Ovary (tissue), 9 donors: Measurements from ENCODE around the gene ATP2A2. TPM values are rescaled to one million over a fixed set of nuclear protein-coding genes. Genes with fewer than 3 reads are reported as not detected.
"Not testable (repeated sequence)": the region's sequence is repeated elsewhere in the genome, so short reads cannot be mapped to it uniquely, and the experiment has no call there.

Source experiments
- DNase-seq, 5 donors: peaks; one replicate each; pipeline ENCODE4 v3.0.0-alpha.2; 2019 to 2020
- H3K27ac ChIP-seq, 2 donors: fragments of 200-600 bp; one replicate each; pipeline versions ENCODE4 v1.5.1 to v1.8.0; 2019 to 2022
- H3K27me3 ChIP-seq: fragments of 200-600 bp; one replicate; pipeline ENCODE4 v1.8.0; 2022
- H3K36me3 ChIP-seq: fragments of 200-600 bp; sonication (generic); one replicate; pipeline ENCODE4 v1.5.1; 2019
- H3K4me1 ChIP-seq: one replicate; pipeline ENCODE4 v1.8.1; 2013; ENCODE audit warnings: mild to moderate bottlenecking, moderate library complexity; ENCODE audit not compliant: insufficient read depth
- H3K4me3 ChIP-seq: fragments of 200-600 bp; sonication (generic); one replicate; pipeline ENCODE4 v1.5.1; 2017
- H3K9me3 ChIP-seq, 2 donors: fragments of 200-600 bp in 1 of 2; sonication (generic) in 1 of 2; one replicate each; pipeline versions ENCODE4 v1.5.1 to v1.8.1; 2013 to 2019; ENCODE audit warnings: mild to moderate bottlenecking in 1 of 2, moderate library complexity in 1 of 2
- CTCF ChIP-seq, 3 donors: fragments of 450-650 bp in 2 of 3; fragments of 200-600 bp in 1 of 3; IDR thresholded peaks; one replicate each; pipeline versions ENCODE4 v1.5.1 to v1.8.0; 2016 to 2022; ENCODE audit warnings: antibody characterized with exemption in 3 of 3, mild to moderate bottlenecking in 1 of 3
- EP300 ChIP-seq: sonication (generic); formaldehyde crosslinking; IDR thresholded peaks from one replicate; pipeline ENCODE4 v1.6.1; 2017; ENCODE audit warnings: antibody characterized with exemption
- POLR2A ChIP-seq: fragments of 450-650 bp; IDR thresholded peaks from one replicate; pipeline ENCODE4 v1.6.1; 2017; ENCODE audit warnings: antibody characterized with exemption, mild to moderate bottlenecking, moderate library complexity
- WGBS, 3 donors: extraction: QIAGEN DNeasy Blood & Tissue Kit in 1 of 3; methylation state at CpG; one replicate each; pipeline versions ENCODE4 v1.1.5 to v1.1.7; 2013 to 2017; 5-methylcytosine and 5-hydroxymethylcytosine counted together
- intact Hi-C, 4 donors: fragments of 100-400 bp; cut with DNase I; formaldehyde crosslinking; loops; one replicate each; pipeline versions ENCODE4 v1.11.0 to v1.15.1; 2022 to 2023
- polyA plus RNA-seq, 2 donors: library from polyadenylated mRNA; stranded (reverse); fragments of 200-250 nt in 1 of 2; fragments of 350-450 nt in 1 of 2; fragmentation: Illumina TruSeq in 1 of 2; extraction: RNeasy Lipid Tissue Mini Kit (QIAGEN cat#74804) in 1 of 2; gene quantifications; one replicate each; pipeline ENCODE4 v1.2.3, GENCODE V29; 2013 to 2014
- total RNA-seq, 7 donors: library from RNA; depleted of rRNA in 2 of 7; stranded (reverse); fragments of >200 nt in 2 of 7; fragmentation: NEBNext Ultra II Directional in 3 of 7; extraction: Animal tissue kit (Norgen Biotek cat#: 25700) in 3 of 7; gene quantifications; one replicate each; pipeline versions ENCODE4 v1.1.0 to v1.2.4, GENCODE V29; 2016 to 2023
- donor health status: DM: no; HTN: no; CAD: no; lungs with moderate emphysema.
- donor health status: DM: no; HTN: no; CAD: no.
- donor health status: Bipolar disorder and iron deficiency.
- donor health status: DM: yes; HTN: yes; CAD: no.
- donor health status: DM: no; HTN: no; CAD: no.
- donor health status: DM: yes; HTN: yes; CAD: no.

Gene ATP2A2
- total and polyA plus RNA-seq, 9 donors: 54.2 to 183 (median 137) TPM

GRCh38 chr12:110353211-110353965, 72.3 kb downstream of the ATP2A2 start:
- H3K4me1 ChIP-seq: no peaks in the 10 kb centered on the region
- H3K4me3 ChIP-seq: no peak overlapping the region
- no peaks in the 10 kb centered on the region for H3K27me3 ChIP-seq
- DNase-seq: no peak
- no peak for TF ChIP-seq CTCF (IDR thresholded peaks at IDR 0.05)
- TF ChIP-seq EP300: no peak
- no peak for TF ChIP-seq POLR2A
- no peaks in the 10 kb centered on the region for H3K9me3 ChIP-seq
- intact Hi-C loops: no loop called here
- no peak overlapping the region for H3K27ac ChIP-seq
- no peaks in the 10 kb centered on the region for H3K36me3 ChIP-seq
- 60 to 70% (median 70%) methylated on average over 13 of the region's 13 CpGs for WGBS, 3 donors

GRCh38 chr12:110354172-110354780, 73.2 kb downstream of the ATP2A2 start:
- no peaks in the 10 kb centered on the region for H3K36me3 ChIP-seq
- H3K27ac ChIP-seq: no peak overlapping the region
- WGBS, 3 donors: 27 to 38% (median 36%) methylated on average over 7 of the region's 7 CpGs
- TF ChIP-seq EP300: no peak
- TF ChIP-seq POLR2A: no peak
- no peak for TF ChIP-seq CTCF (IDR thresholded peaks at IDR 0.05)
- no peaks in the 10 kb centered on the region for H3K4me1 ChIP-seq
- H3K27me3 ChIP-seq: no peaks in the 10 kb centered on the region
- H3K4me3 ChIP-seq: no peak overlapping the region
- no peaks in the 10 kb centered on the region for H3K9me3 ChIP-seq
- intact Hi-C loops: no loop called here
- DNase-seq: no peak

- intact Hi-C loops: no loop called here
- H3K9me3 ChIP-seq: no peaks in the 10 kb centered on the region
- DNase-seq: no peak
- TF ChIP-seq EP300: no peak
- TF ChIP-seq POLR2A: no peak
- TF ChIP-seq CTCF (IDR thresholded peaks at IDR 0.05): no peak
- 45 to 48% (median 45%) methylated on average over 3 of the region's 3 CpGs for WGBS, 3 donors
- no peak overlapping the region for H3K4me3 ChIP-seq
- H3K27ac ChIP-seq: no peak overlapping the region
- no peaks in the 10 kb centered on the region for H3K36me3 ChIP-seq
- no peaks in the 10 kb centered on the region for H3K27me3 ChIP-seq
- H3K4me1 ChIP-seq: no peaks in the 10 kb centered on the region
These were observed 74.0 kb downstream of the ATP2A2 start for GRCh38 chr12:110355073-110355472.

GRCh38 chr12:110358384-110359097, 77.5 kb downstream of the ATP2A2 start:
- H3K4me1 ChIP-seq, H3K9me3 ChIP-seq, H3K27me3 ChIP-seq, H3K4me3 ChIP-seq, H3K36me3 ChIP-seq, H3K27ac ChIP-seq, intact Hi-C loops, DNase-seq: not testable (repeated sequence)
- WGBS, 3 donors: 83 to 88% (median 84%) methylated on average over 8 of the region's 8 CpGs

- Histone ChIP-seq H3K36me3 (no peaks in the 10 kb centered on the region), H3K4me1 (peaks cover 4% of the 10 kb centered on the region), H3K27me3 (no peaks in the 10 kb centered on the region), H3K4me3 (no peak overlapping the region), H3K9me3 (no peaks in the 10 kb centered on the region), H3K27ac (no peak overlapping the region)
- intact Hi-C loops: no loop called here
- 93 to 98% (median 97%) methylated on average over 1 of the region's 1 CpG for WGBS, 3 donors
- TF ChIP-seq POLR2A (no peak), EP300 (no peak), CTCF (IDR thresholded peaks at IDR 0.05) (no peak)
- no peak for DNase-seq
These were observed 80.2 kb downstream of the ATP2A2 start for GRCh38 chr12:110361216-110361615.
